Keratinocyte (primary cell): ENCODE measurements around the gene MS4A4A. TPM values are rescaled to one million over a fixed set of nuclear protein-coding genes. Genes with fewer than 3 reads are reported as not detected.

Experiments
- DNase-seq: peaks from one replicate; pipeline ENCODE4 v3.0.0-alpha.2; 2011; ENCODE audit warnings: low read depth, missing footprints, low spot score
- FAIRE-seq: peaks from 2 replicates; lab custom pipeline; 2011; peaks lifted over from hg19 to GRCh38; lab: Jason Lieb, UNC
- H2AFZ ChIP-seq: 2 replicates; pipeline ENCODE4 v1.6.0; 2012; ENCODE audit warnings: low read length, control low read depth, inconsistent platforms; ENCODE audit not compliant: control insufficient read depth
- H3K27ac ChIP-seq: 2 replicates; pipeline ENCODE4 v1.5.1; 2011; ENCODE audit warnings: low read length; ENCODE audit not compliant: control insufficient read depth, insufficient read depth
- H3K27me3 ChIP-seq: 3 replicates; pipeline ENCODE4 v1.6.0; 2011; ENCODE audit warnings: low read length; ENCODE audit not compliant: control insufficient read depth, insufficient read depth; ENCODE audit errors: extremely low read depth
- H3K36me3 ChIP-seq, 2 experiments: 2 replicates in 1 of 2; 3 replicates in 1 of 2; pipeline ENCODE4 v1.5.1; 2011; ENCODE audit warnings: low read length in 2 of 2, mild to moderate bottlenecking in 1 of 2; ENCODE audit not compliant: control insufficient read depth in 2 of 2, insufficient read depth in 2 of 2; ENCODE audit errors: extremely low read depth in 1 of 2
- H3K4me1 ChIP-seq: 3 replicates; pipeline ENCODE4 v1.5.1; 2011; ENCODE audit warnings: low read length; ENCODE audit not compliant: control insufficient read depth, insufficient read depth; ENCODE audit errors: extremely low read depth
- H3K4me2 ChIP-seq: 3 replicates; pipeline ENCODE4 v1.6.0; 2011; ENCODE audit warnings: low read depth, low read length; ENCODE audit not compliant: control insufficient read depth, insufficient read depth; ENCODE audit errors: extremely low read depth
- H3K4me3 ChIP-seq, 3 experiments: fragments of 200-600 bp in 1 of 3; sonication (generic) in 1 of 3; 2 replicates in 2 of 3; 3 replicates in 1 of 3; pipeline ENCODE4 v1.5.1; 2011 to 2016; ENCODE audit warnings: low read length in 3 of 3, mild to moderate bottlenecking in 3 of 3, control low read depth in 2 of 3, inconsistent platforms in 1 of 3, low read depth in 1 of 3, mixed read lengths in 1 of 3, mixed run types in 1 of 3, moderate library complexity in 1 of 3; ENCODE audit not compliant: control insufficient read depth in 2 of 3, insufficient read depth in 2 of 3; ENCODE audit errors: extremely low read depth in 1 of 3
- H3K79me2 ChIP-seq: 2 replicates; pipeline ENCODE4 v1.6.0; 2012; ENCODE audit warnings: low read length; ENCODE audit not compliant: control insufficient read depth, insufficient read depth
- H3K9ac ChIP-seq: 3 replicates; pipeline ENCODE4 v1.6.0; 2011; ENCODE audit warnings: low read length; ENCODE audit not compliant: control insufficient read depth, insufficient read depth; ENCODE audit errors: extremely low read depth
- H3K9me1 ChIP-seq: 3 replicates; pipeline ENCODE4 v1.6.0; 2011; ENCODE audit warnings: low read length; ENCODE audit not compliant: control insufficient read depth, insufficient read depth; ENCODE audit errors: extremely low read depth
- H3K9me3 ChIP-seq: 2 replicates; pipeline ENCODE4 v1.5.1; 2012; ENCODE audit warnings: low read depth, low read length; ENCODE audit not compliant: control insufficient read depth
- H4K20me1 ChIP-seq: 3 replicates; pipeline ENCODE4 v1.6.0; 2011; ENCODE audit warnings: low read length; ENCODE audit not compliant: control insufficient read depth, insufficient read depth; ENCODE audit errors: extremely low read depth
- CTCF ChIP-seq, 3 experiments: IDR thresholded peaks in 1 of 3; conservative IDR thresholded peaks in 1 of 3; optimal IDR thresholded peaks in 1 of 3; 2 replicates in 2 of 3; 3 replicates in 1 of 3; pipeline versions ENCODE3 to v1.5.1; 2011; ENCODE audit warnings: low read length in 3 of 3, mild to moderate bottlenecking in 3 of 3, moderate library complexity in 2 of 3, control low read depth in 1 of 3, inconsistent platforms in 1 of 3; ENCODE audit not compliant: insufficient read depth in 2 of 3; ENCODE audit errors: extremely low read depth in 1 of 3
- EZH2 ChIP-seq: IDR thresholded peaks from one replicate; pipeline ENCODE4 v1.6.1; 2012; ENCODE audit warnings: inconsistent platforms, mild to moderate bottlenecking, low read length, moderate library complexity
- dilution Hi-C: fragments of 300-500 bp; cut with MboI; formaldehyde crosslinking; loops from one replicate; pipeline ENCODE4 v1.7.0; 2020; ENCODE audit warnings: low sequenced_read_pairs; ENCODE audit not compliant: extremely low pct_ligation_motif_present
- polyA plus RNA-seq, 5 experiments: library from polyadenylated mRNA; depleted of rRNA in 3 of 5; stranded (reverse) in 3 of 5; stranded (forward) in 1 of 5; unstranded in 1 of 5; fragments of >200 nt; gene quantifications; 1 replicate in 1 of 5; 2 replicates in 3 of 5; 3 replicates in 1 of 5; pipeline versions ENCODE4 v1.2.1 to v1.2.3, GENCODE V29; 2011 to 2012; ENCODE audit warnings: missing spikeins in 2 of 5, low read depth in 1 of 5, low replicate concordance in 1 of 5

MS4A4A gene
- polyA plus RNA-seq, 1 donor (not counting 4 experiments of a cell fraction or from before 2014, with no cell fraction given): not detected

- Histone ChIP-seq H3K27ac (no peak overlapping the region), H3K9ac (no peak overlapping the region), H3K4me3 (no peak overlapping the region), H2AFZ (no peak overlapping the region), H3K4me2 (no peak overlapping the region), H3K9me3 (no peaks in the 10 kb centered on the region), H3K36me3 (no peaks in the 10 kb centered on the region), H3K9me1 (no peaks in the 10 kb centered on the region), H3K79me2 (no peaks in the 10 kb centered on the region), H4K20me1 (no peaks in the 10 kb centered on the region), H3K4me1 (no peaks in the 10 kb centered on the region), H3K27me3 (no peaks in the 10 kb centered on the region)
- TF ChIP-seq CTCF (optimal IDR thresholded peaks at IDR 0.05 in 1 of 3, IDR thresholded peaks at IDR 0.05 in 1 of 3, conservative IDR thresholded peaks at IDR 0.05 in 1 of 3; ENCODE audit: extremely low read depth in 1 of 3, insufficient read depth in 2 of 3, low read length in 3 of 3): no peak
- TF ChIP-seq EZH2: no peak
- dilution Hi-C loops: no loop called here
- DNase-seq (no peak), FAIRE-seq (no peak)
Observed at GRCh38 chr11:60344146-60344545, 63.7 kb downstream of the MS4A4A start.

GRCh38 chr11:60345489-60345888 lies 65.0 kb downstream of the MS4A4A start:
- DNase-seq (no peak), FAIRE-seq (no peak)
- no peaks in the 10 kb centered on the region for H3K9me1 ChIP-seq
- H3K79me2 ChIP-seq: no peaks in the 10 kb centered on the region
- no peak overlapping the region for H2AFZ ChIP-seq
- no peaks in the 10 kb centered on the region for H3K36me3 ChIP-seq
- dilution Hi-C loops: no loop called here
- no peak overlapping the region for H3K4me2 ChIP-seq
- H3K4me3 ChIP-seq: no peak overlapping the region
- no peaks in the 10 kb centered on the region for H3K4me1 ChIP-seq
- H4K20me1 ChIP-seq: no peaks in the 10 kb centered on the region
- no peaks in the 10 kb centered on the region for H3K9me3 ChIP-seq
- no peaks in the 10 kb centered on the region for H3K27me3 ChIP-seq
- TF ChIP-seq EZH2 (no peak), CTCF (optimal IDR thresholded peaks at IDR 0.05 in 1 of 3, IDR thresholded peaks at IDR 0.05 in 1 of 3, conservative IDR thresholded peaks at IDR 0.05 in 1 of 3; ENCODE audit: extremely low read depth in 1 of 3, insufficient read depth in 2 of 3, low read length in 3 of 3) (peak in 2 of 3 experiments; percentile 5 to 22)
- H3K9ac ChIP-seq: no peak overlapping the region
- H3K27ac ChIP-seq: no peak overlapping the region
